ENCODE data around the gene FNDC1. TPM values are rescaled to one million over a fixed set of nuclear protein-coding genes. Genes with fewer than 3 reads are reported as not detected.

Gene FNDC1
- total RNA-seq, 2 experiments from 2014 or later, result not detected

GRCh38 chr6:159137676-159138075 is 31.5 kb upstream of the FNDC1 start:
- Mint-ChIP-seq H3K27me3 (peaks cover 23% of the 10 kb centered on the region), H3K4me3 (no peak overlapping the region), H3K4me1 (peaks cover 4% of the 10 kb centered on the region), H3K36me3 (no peaks in the 10 kb centered on the region), H3K9me3 (peaks cover 4% of the 10 kb centered on the region), H3K27ac (no peak overlapping the region)
- ATAC-seq (ENCODE audit: low read depth), result no peak
- DNase-seq, result no peak
- POLR2A ChIA-PET, result no interaction called here

- peaks cover 7% of the 10 kb centered on the region for H3K9me3 Mint-ChIP-seq
- no peak overlapping the region for H3K27ac Mint-ChIP-seq
- ATAC-seq (ENCODE audit: low read depth) (no peak), DNase-seq (no peak)
- peaks cover 41% of the 10 kb centered on the region for H3K27me3 Mint-ChIP-seq
- H3K36me3 Mint-ChIP-seq, result no peaks in the 10 kb centered on the region
- POLR2A ChIA-PET, result no interaction called here
- no peak overlapping the region for H3K4me3 Mint-ChIP-seq
- H3K4me1 Mint-ChIP-seq, result no peaks in the 10 kb centered on the region
Measured at GRCh38 chr6:159142531-159142930, 26.7 kb upstream of the FNDC1 start.

- peaks cover 34% of the 10 kb centered on the region for H3K27me3 Mint-ChIP-seq
- peaks cover 2% of the 10 kb centered on the region for H3K9me3 Mint-ChIP-seq
- no peak overlapping the region for H3K4me3 Mint-ChIP-seq
- DNase-seq, result no peak
- H3K36me3 Mint-ChIP-seq, result no peaks in the 10 kb centered on the region
- POLR2A ChIA-PET, result no interaction called here
- no peak for ATAC-seq (ENCODE audit: low read depth)
- H3K27ac Mint-ChIP-seq, result no peak overlapping the region
- peaks cover 5% of the 10 kb centered on the region for H3K4me1 Mint-ChIP-seq
Measured at GRCh38 chr6:159148641-159149040, 20.6 kb upstream of the FNDC1 start.

- DNase-seq (no peak), ATAC-seq (ENCODE audit: low read depth) (no peak)
- H3K36me3 Mint-ChIP-seq, result no peaks in the 10 kb centered on the region
- POLR2A ChIA-PET, result no interaction called here
- H3K27me3 Mint-ChIP-seq, result peaks cover 34% of the 10 kb centered on the region
- H3K4me3 Mint-ChIP-seq, result no peak overlapping the region
- no peak overlapping the region for H3K27ac Mint-ChIP-seq
- H3K9me3 Mint-ChIP-seq, result no peaks in the 10 kb centered on the region
- peaks cover 5% of the 10 kb centered on the region for H3K4me1 Mint-ChIP-seq
Measured at GRCh38 chr6:159149641-159150040, 19.6 kb upstream of the FNDC1 start.

- POLR2A ChIA-PET, result no interaction called here
- Mint-ChIP-seq H3K36me3 (peaks cover 2% of the 10 kb centered on the region), H3K4me1 (peaks cover 5% of the 10 kb centered on the region), H3K9me3 (peaks cover 4% of the 10 kb centered on the region), H3K27ac (no peak overlapping the region), H3K27me3 (peaks cover 31% of the 10 kb centered on the region), H3K4me3 (no peak overlapping the region)
- no peak for ATAC-seq (ENCODE audit: low read depth)
- no peak for DNase-seq
Measured at GRCh38 chr6:159151266-159151855, 17.8 kb upstream of the FNDC1 start.

GRCh38 chr6:159152041-159152440 is 17.2 kb upstream of the FNDC1 start:
- H3K27me3 Mint-ChIP-seq, result peaks cover 28% of the 10 kb centered on the region
- H3K4me3 Mint-ChIP-seq, result no peak overlapping the region
- ATAC-seq (ENCODE audit: low read depth), result no peak
- peaks cover 5% of the 10 kb centered on the region for H3K9me3 Mint-ChIP-seq
- no peak for DNase-seq
- H3K36me3 Mint-ChIP-seq, result peaks cover 2% of the 10 kb centered on the region
- POLR2A ChIA-PET, result no interaction called here
- no peak overlapping the region for H3K27ac Mint-ChIP-seq
- H3K4me1 Mint-ChIP-seq, result peaks cover 5% of the 10 kb centered on the region

GRCh38 chr6:159152782-159153181 is 16.4 kb upstream of the FNDC1 start:
- ATAC-seq (ENCODE audit: low read depth) (no peak), DNase-seq (no peak)
- no peak overlapping the region for H3K4me3 Mint-ChIP-seq
- peaks cover 23% of the 10 kb centered on the region for H3K27me3 Mint-ChIP-seq
- peaks cover 7% of the 10 kb centered on the region for H3K9me3 Mint-ChIP-seq
- POLR2A ChIA-PET, result no interaction called here
- no peak overlapping the region for H3K27ac Mint-ChIP-seq
- peaks cover 2% of the 10 kb centered on the region for H3K36me3 Mint-ChIP-seq
- peaks cover 5% of the 10 kb centered on the region for H3K4me1 Mint-ChIP-seq

- POLR2A ChIA-PET, result no interaction called here
- no peak overlapping the region for H3K27ac Mint-ChIP-seq
Measured at GRCh38 chr6:159155679-159156078, 13.5 kb upstream of the FNDC1 start.

GRCh38 chr6:159156089-159156488 is 13.1 kb upstream of the FNDC1 start:
- Mint-ChIP-seq H3K9me3 (peaks cover 13% of the 10 kb centered on the region), H3K27ac (no peak overlapping the region), H3K27me3 (peaks cover 18% of the 10 kb centered on the region), H3K4me3 (no peak overlapping the region), H3K36me3 (peaks cover 2% of the 10 kb centered on the region), H3K4me1 (peaks cover 5% of the 10 kb centered on the region)
- POLR2A ChIA-PET, result no interaction called here
- no peak for DNase-seq
- ATAC-seq (ENCODE audit: low read depth), result no peak

More at GRCh38 chr6:159155679-159156078, 13.5 kb upstream of the FNDC1 start:
- peaks cover 2% of the 10 kb centered on the region for H3K36me3 Mint-ChIP-seq
- peaks cover 18% of the 10 kb centered on the region for H3K27me3 Mint-ChIP-seq
- no peak for DNase-seq
- peaks cover 11% of the 10 kb centered on the region for H3K9me3 Mint-ChIP-seq
- no peak for ATAC-seq (ENCODE audit: low read depth)
- peaks cover 5% of the 10 kb centered on the region for H3K4me1 Mint-ChIP-seq
- H3K4me3 Mint-ChIP-seq, result no peak overlapping the region

GRCh38 chr6:159157431-159157830 is 11.8 kb upstream of the FNDC1 start:
- Mint-ChIP-seq H3K4me1 (no peaks in the 10 kb centered on the region), H3K4me3 (no peak overlapping the region), H3K27me3 (peaks cover 16% of the 10 kb centered on the region), H3K9me3 (peaks cover 16% of the 10 kb centered on the region), H3K27ac (no peak overlapping the region), H3K36me3 (peaks cover 2% of the 10 kb centered on the region)
- ATAC-seq (ENCODE audit: low read depth), result no peak
- no peak for DNase-seq
- POLR2A ChIA-PET, result no interaction called here

GRCh38 chr6:159161839-159162238 is 7.4 kb upstream of the FNDC1 start:
- no peak for DNase-seq
- Mint-ChIP-seq H3K27me3 (peaks cover 39% of the 10 kb centered on the region), H3K4me1 (no peaks in the 10 kb centered on the region), H3K36me3 (no peaks in the 10 kb centered on the region), H3K27ac (no peak overlapping the region), H3K9me3 (peaks cover 12% of the 10 kb centered on the region), H3K4me3 (no peak overlapping the region)
- no peak for ATAC-seq (ENCODE audit: low read depth)
- POLR2A ChIA-PET, result no interaction called here

- no peak for DNase-seq
- no peak overlapping the region for H3K4me3 Mint-ChIP-seq
- no peaks in the 10 kb centered on the region for H3K36me3 Mint-ChIP-seq
- no peak overlapping the region for H3K27ac Mint-ChIP-seq
- POLR2A ChIA-PET, result no interaction called here
- peaks cover 8% of the 10 kb centered on the region for H3K4me1 Mint-ChIP-seq
- ATAC-seq (ENCODE audit: low read depth), result no peak
- peaks cover 6% of the 10 kb centered on the region for H3K9me3 Mint-ChIP-seq
- H3K27me3 Mint-ChIP-seq, result peaks cover 60% of the 10 kb centered on the region
Measured at GRCh38 chr6:159163901-159164370, 5.3 kb upstream of the FNDC1 start.

- Mint-ChIP-seq H3K4me3 (peak overlapping the region; percentile 70), H3K4me1 (peaks cover 14% of the 10 kb centered on the region), H3K27ac (no peak overlapping the region), H3K27me3 (peaks cover 89% of the 10 kb centered on the region), H3K36me3 (no peaks in the 10 kb centered on the region), H3K9me3 (no peaks in the 10 kb centered on the region)
- DNase-seq (no peak), ATAC-seq (ENCODE audit: low read depth) (no peak)
- POLR2A ChIA-PET, result no interaction called here
Measured at GRCh38 chr6:159168536-159169192, 536 bp upstream of the FNDC1 start.

GRCh38 chr6:159169557-159170332 is 545 bp downstream of the FNDC1 start:
- Mint-ChIP-seq H3K27ac (no peak overlapping the region), H3K27me3 (peaks cover 89% of the 10 kb centered on the region), H3K9me3 (no peaks in the 10 kb centered on the region), H3K4me3 (peak overlapping the region; percentile 62), H3K36me3 (no peaks in the 10 kb centered on the region), H3K4me1 (peaks cover 16% of the 10 kb centered on the region)
- POLR2A ChIA-PET, result no interaction called here
- peak; percentile 49 for DNase-seq
- peak; percentile 52 for ATAC-seq (ENCODE audit: low read depth)
